Gastrocnemius medialis (tissue), 4 donors: Measurements from ENCODE around the gene CACNA2D3.

Experiments used
- POLR2A ChIP-seq, 2 donors: fragments of 450-650 bp; IDR thresholded peaks; one replicate each; pipeline ENCODE4 v1.6.1; 2017; ENCODE audit warnings: antibody characterized with exemption in 2 of 2, mild to moderate bottlenecking in 2 of 2, moderate library complexity in 2 of 2
- TF ChIP-seq, protein P1 (sequence below), 5 experiments: fragments of 450-650 bp in 3 of 5; fragments of 200-600 bp in 2 of 5; sonication (generic) in 2 of 5; IDR thresholded peaks in 4 of 5; conservative IDR thresholded peaks in 1 of 5; 1 replicate in 4 of 5; 2 replicates in 1 of 5; pipeline ENCODE4 v1.5.1; 2016 to 2019; ENCODE audit warnings: antibody characterized with exemption in 5 of 5, mild to moderate bottlenecking in 3 of 5, moderate library complexity in 3 of 5

- TF ChIP-seq, protein P1, sequence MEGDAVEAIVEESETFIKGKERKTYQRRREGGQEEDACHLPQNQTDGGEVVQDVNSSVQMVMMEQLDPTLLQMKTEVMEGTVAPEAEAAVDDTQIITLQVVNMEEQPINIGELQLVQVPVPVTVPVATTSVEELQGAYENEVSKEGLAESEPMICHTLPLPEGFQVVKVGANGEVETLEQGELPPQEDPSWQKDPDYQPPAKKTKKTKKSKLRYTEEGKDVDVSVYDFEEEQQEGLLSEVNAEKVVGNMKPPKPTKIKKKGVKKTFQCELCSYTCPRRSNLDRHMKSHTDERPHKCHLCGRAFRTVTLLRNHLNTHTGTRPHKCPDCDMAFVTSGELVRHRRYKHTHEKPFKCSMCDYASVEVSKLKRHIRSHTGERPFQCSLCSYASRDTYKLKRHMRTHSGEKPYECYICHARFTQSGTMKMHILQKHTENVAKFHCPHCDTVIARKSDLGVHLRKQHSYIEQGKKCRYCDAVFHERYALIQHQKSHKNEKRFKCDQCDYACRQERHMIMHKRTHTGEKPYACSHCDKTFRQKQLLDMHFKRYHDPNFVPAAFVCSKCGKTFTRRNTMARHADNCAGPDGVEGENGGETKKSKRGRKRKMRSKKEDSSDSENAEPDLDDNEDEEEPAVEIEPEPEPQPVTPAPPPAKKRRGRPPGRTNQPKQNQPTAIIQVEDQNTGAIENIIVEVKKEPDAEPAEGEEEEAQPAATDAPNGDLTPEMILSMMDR (IDR thresholded peaks at IDR 0.05 in 4 of 5, conservative IDR thresholded peaks at IDR 0.05 in 1 of 5): no peak
- no peak for TF ChIP-seq POLR2A (IDR thresholded peaks at IDR 0.05)
Observed at GRCh38 chr3:54964081-54964480, 841.7 kb downstream of the CACNA2D3 start.
